GM12872 (cell line): Measurements from ENCODE around the gene LENG8.

Source experiments
- CTCF ChIP-seq: IDR thresholded peaks from 3 replicates; pipeline ENCODE4 v1.5.1; 2011; ENCODE audit warnings: low read depth, mild to moderate bottlenecking, low read length, moderate library complexity; ENCODE audit not compliant: insufficient read depth

Gene LENG8

GRCh38 chr19:54456423-54457373 lies 7.7 kb downstream of the LENG8 start:
- TF ChIP-seq CTCF = no peak

GRCh38 chr19:54457773-54458647 lies 9.0 kb downstream of the LENG8 start:
- TF ChIP-seq CTCF = no peak

GRCh38 chr19:54458648-54459281 lies 9.8 kb downstream of the LENG8 start:
- TF ChIP-seq CTCF = no peak

- no peak for TF ChIP-seq CTCF
These were observed 10.6 kb downstream of the LENG8 start for GRCh38 chr19:54459282-54460229.

GRCh38 chr19:54460230-54461005 lies 11.4 kb downstream of the LENG8 start:
- no peak for TF ChIP-seq CTCF

GRCh38 chr19:54461210-54461609 lies 12.2 kb downstream of the LENG8 start:
- TF ChIP-seq CTCF = no peak
